Endothelial cell of umbilical vein (primary cell): Measurements from ENCODE around the gene RPL6. TPM values are rescaled to one million over a fixed set of nuclear protein-coding genes. Genes with fewer than 3 reads are reported as not detected.

Source experiments
- BruUV-seq: library from RNA; stranded (reverse); fragments of 400-500 nt; replicated peaks from 2 replicates; lab custom pipeline; 2021; lab: Mats Ljungman, UMichigan
- CTCF ChIA-PET: fragments of 300-600, 350-600 bp; sonication (Branson Sonifier 250); formaldehyde crosslinking; loops from one replicate; lab custom pipeline; 2021; ENCODE audit warnings: antibody characterized with exemption, inconsistent platforms; lab: Charles Lee
- POLR2A ChIA-PET: fragments of 300-600, 350-600 bp; sonication (Branson Sonifier 250); formaldehyde crosslinking; loops from one replicate; lab custom pipeline; 2021; ENCODE audit warnings: antibody characterized with exemption, inconsistent platforms; lab: Charles Lee
- DNase-seq: peaks from one replicate; pipeline ENCODE4 v3.0.0-alpha.2; 2011; ENCODE audit warnings: low read depth, low spot score
- FAIRE-seq: peaks from 2 replicates; lab custom pipeline; 2011; peaks lifted over from hg19 to GRCh38; lab: Jason Lieb, UNC
- H2AFZ ChIP-seq: 2 replicates; pipeline ENCODE4 v1.6.0; 2012; ENCODE audit warnings: low read depth, low read length, control low read depth, inconsistent platforms
- H3K27ac ChIP-seq: 2 replicates; pipeline ENCODE4 v1.5.1; 2011; ENCODE audit warnings: low read depth, mild to moderate bottlenecking, control low read depth, low read length, moderate library complexity; ENCODE audit not compliant: insufficient read depth
- H3K27me3 ChIP-seq, 2 experiments: 2 replicates each; pipeline versions ENCODE4 v1.6.0 to v1.6.1; 2011; ENCODE audit warnings: low read length in 2 of 2, mixed read lengths in 1 of 2; ENCODE audit not compliant: control insufficient read depth in 2 of 2, insufficient read depth in 2 of 2
- H3K36me3 ChIP-seq, 2 experiments: 2 replicates in 1 of 2; 3 replicates in 1 of 2; pipeline ENCODE4 v1.5.1; 2011; ENCODE audit warnings: low read length in 2 of 2, mild to moderate bottlenecking in 1 of 2, moderate library complexity in 1 of 2; ENCODE audit not compliant: control insufficient read depth in 2 of 2, insufficient read depth in 2 of 2; ENCODE audit errors: extremely low read depth in 1 of 2
- H3K4me1 ChIP-seq: 3 replicates; pipeline ENCODE4 v1.5.1; 2011; ENCODE audit warnings: mild to moderate bottlenecking, low read length; ENCODE audit not compliant: control insufficient read depth, insufficient read depth; ENCODE audit errors: extremely low read depth
- H3K4me2 ChIP-seq: 2 replicates; pipeline ENCODE4 v1.6.1; 2011; ENCODE audit warnings: low read length, control low read depth, mixed read lengths; ENCODE audit not compliant: insufficient read depth
- H3K4me3 ChIP-seq, 3 experiments: fragments of 200-600 bp in 1 of 3; sonication (generic), shearing (Covaris generic) in 1 of 3; replicated peaks in 1 of 3; 2 replicates each; pipeline ENCODE4 v1.5.1; 2011 to 2016; ENCODE audit warnings: control low read depth in 3 of 3, low read length in 3 of 3, mild to moderate bottlenecking in 2 of 3, inconsistent platforms in 1 of 3, low read depth in 1 of 3, moderate library complexity in 1 of 3; ENCODE audit not compliant: insufficient read depth in 1 of 3
- H3K79me2 ChIP-seq: 2 replicates; pipeline ENCODE4 v1.6.0; 2012; ENCODE audit warnings: low read length, inconsistent platforms; ENCODE audit not compliant: control insufficient read depth, insufficient read depth
- H3K9ac ChIP-seq: replicated peaks from 2 replicates; pipeline ENCODE3; 2011; ENCODE audit warnings: low read length, control low read depth; ENCODE audit not compliant: insufficient read depth; ENCODE audit errors: extremely low read depth
- H3K9me1 ChIP-seq: replicated peaks from 3 replicates; pipeline ENCODE4 v1.6.0; 2011; ENCODE audit warnings: mild to moderate bottlenecking, low read length; ENCODE audit not compliant: control insufficient read depth, insufficient read depth; ENCODE audit errors: extremely low read depth
- H3K9me3 ChIP-seq: replicated peaks from 2 replicates; pipeline ENCODE4 v1.5.1; 2012; ENCODE audit warnings: low read length, inconsistent platforms; ENCODE audit not compliant: control insufficient read depth, insufficient read depth
- H4K20me1 ChIP-seq: replicated peaks from 2 replicates; pipeline ENCODE3; 2011; ENCODE audit warnings: mild to moderate bottlenecking, low read length; ENCODE audit not compliant: control insufficient read depth, insufficient read depth; ENCODE audit errors: extremely low read depth
- CTCF ChIP-seq, 2 donors: IDR thresholded peaks; 1 replicate in 1 of 2; 2 replicates in 1 of 2; pipeline ENCODE4 v1.5.1; 2011; ENCODE audit warnings: low read length in 2 of 2, mild to moderate bottlenecking in 2 of 2, moderate library complexity in 2 of 2, control low read depth in 1 of 2, inconsistent platforms in 1 of 2, low read depth in 1 of 2; ENCODE audit not compliant: insufficient read depth in 1 of 2; ENCODE audit errors: extremely low read depth in 1 of 2
- EZH2 ChIP-seq: IDR thresholded peaks from 2 replicates; pipeline ENCODE4 v1.6.1; 2012; ENCODE audit warnings: borderline replicate concordance, low read depth, mild to moderate bottlenecking, moderate library complexity, low read length, inconsistent platforms; ENCODE audit not compliant: severe bottlenecking
- FOS ChIP-seq: IDR thresholded peaks from 2 replicates; pipeline ENCODE4 v1.6.1; 2011; ENCODE audit warnings: mild to moderate bottlenecking, low read length, moderate library complexity, borderline replicate concordance; ENCODE audit not compliant: insufficient read depth
- GATA2 ChIP-seq: IDR thresholded peaks from 2 replicates; pipeline ENCODE4 v1.7.0; 2011; ENCODE audit warnings: low read depth, mild to moderate bottlenecking, moderate library complexity, mixed read lengths, low read length; ENCODE audit not compliant: insufficient read length, insufficient read depth
- JUN ChIP-seq: IDR thresholded peaks from 2 replicates; pipeline ENCODE4 v1.6.1; 2011; ENCODE audit warnings: borderline replicate concordance, low read depth; ENCODE audit not compliant: insufficient read length, insufficient read depth
- POLR2A ChIP-seq: IDR thresholded peaks from 2 replicates; pipeline ENCODE4 v1.6.1; 2012; ENCODE audit warnings: low read depth, mild to moderate bottlenecking, control low read depth, low read length
- POLR2AphosphoS5 ChIP-seq: IDR thresholded peaks from 2 replicates; pipeline ENCODE4 v1.6.1; 2012; ENCODE audit warnings: low read depth, mild to moderate bottlenecking, control low read depth, low read length, moderate library complexity; ENCODE audit not compliant: insufficient read depth
- dilution Hi-C: fragments of 300-500 bp; cut with MboI; formaldehyde crosslinking; loops from one replicate; pipeline ENCODE4 v1.15.0; 2019; ENCODE audit warnings: low sequenced_read_pairs; ENCODE audit not compliant: extremely low pct_ligation_motif_present
- intact Hi-C: fragments of 100-400 bp; cut with micrococcal nuclease; formaldehyde crosslinking; loops from one replicate; pipeline ENCODE4 v1.10.0; 2022
- polyA plus RNA-seq, 4 experiments: library from polyadenylated mRNA; depleted of rRNA in 3 of 4; stranded (reverse) in 3 of 4; unstranded in 1 of 4; fragments of >200 nt; gene quantifications; 2 replicates each; pipeline versions ENCODE4 v1.2.1 to v1.2.3, GENCODE V29; 2011 to 2012; ENCODE audit warnings: missing spikeins in 1 of 4
- total RNA-seq: library from RNA; stranded (reverse); gene quantifications from 2 replicates; pipeline ENCODE4 v1.2.3, GENCODE V29; 2021

The RPL6 gene
- total and polyA plus RNA-seq, 2 donors (not counting 3 experiments of a cell fraction or from before 2014, with no cell fraction given): 998 to 1,385 TPM

- no TSS peak for BruUV-seq
- Histone ChIP-seq H3K9me1 (no peaks in the 10 kb centered on the region), H2AFZ (no peak overlapping the region), H3K4me3 (no peak overlapping the region), H3K4me1 (no peaks in the 10 kb centered on the region), H3K27ac (no peak overlapping the region), H4K20me1 (no peaks in the 10 kb centered on the region), H3K36me3 (peaks cover 2 to 9% of the 10 kb centered on the region in 2 experiments), H3K4me2 (no peak overlapping the region), H3K9me3 (no peaks in the 10 kb centered on the region), H3K79me2 (no peaks in the 10 kb centered on the region), H3K27me3 (no peaks in the 10 kb centered on the region), H3K9ac (no peak overlapping the region)
- DNase-seq: no peak
- intact Hi-C loops (no loop called here), dilution Hi-C loops (no loop called here)
- POLR2A ChIA-PET: no interaction called here
- CTCF ChIA-PET: no interaction called here
- no peak for FAIRE-seq
- TF ChIP-seq FOS: no peak
- TF ChIP-seq POLR2A: no peak
- TF ChIP-seq EZH2: no peak
- TF ChIP-seq JUN: no peak
- TF ChIP-seq GATA2: no peak
- no peak for TF ChIP-seq CTCF (IDR thresholded peaks at IDR 0.05; ENCODE audit: extremely low read depth in 1 of 2, insufficient read depth in 1 of 2, low read depth in 1 of 2, low read length in 2 of 2)
- TF ChIP-seq POLR2AphosphoS5: no peak
Observed at GRCh38 chr12:112458751-112459150, 49.3 kb upstream of the RPL6 start.
